AG09319 (cell line): ENCODE measurements around the gene OTOF.

ENCODE experiments used
- DNase-seq: peaks from one replicate; pipeline ENCODE4 v3.0.0-alpha.2; 2010; ENCODE audit warnings: low read depth; ENCODE audit errors: extremely low read depth
- TF ChIP-seq, protein P1 (sequence below): IDR thresholded peaks from 2 replicates; pipeline ENCODE4 v1.5.1; 2011; ENCODE audit warnings: low read depth, mild to moderate bottlenecking, inconsistent platforms, low read length, moderate library complexity

The OTOF gene

DNA sequence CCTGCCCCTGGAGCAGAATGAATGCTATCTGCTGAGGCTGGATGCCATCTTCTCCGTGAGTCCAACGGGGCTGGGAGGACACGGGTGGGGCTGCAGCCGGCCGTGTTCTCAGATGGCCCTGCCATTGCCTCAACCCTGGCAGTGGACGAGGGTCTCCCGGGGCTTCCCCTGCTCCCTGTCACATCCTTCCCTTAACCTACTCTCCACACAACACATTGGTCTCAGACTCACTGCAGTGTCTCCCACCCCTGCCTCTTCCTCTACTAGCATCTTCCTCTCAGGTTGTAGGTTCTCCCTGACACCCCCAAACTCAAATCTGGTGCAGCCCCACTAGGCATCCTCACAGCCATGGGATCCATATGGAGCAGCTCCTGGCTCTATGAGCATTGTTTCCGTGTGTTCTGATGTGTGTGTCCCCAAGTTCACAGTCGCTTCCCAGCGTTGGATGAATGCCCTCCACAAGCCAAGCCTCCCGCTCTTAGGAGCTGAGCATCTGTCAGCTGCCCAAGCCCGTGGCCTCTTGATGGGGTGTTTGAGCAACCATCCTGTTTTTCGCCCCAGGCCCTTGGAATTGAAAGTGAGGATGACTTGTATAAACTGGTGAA lies 27.8 kb downstream of the OTOF start:
- TF ChIP-seq, protein P1, sequence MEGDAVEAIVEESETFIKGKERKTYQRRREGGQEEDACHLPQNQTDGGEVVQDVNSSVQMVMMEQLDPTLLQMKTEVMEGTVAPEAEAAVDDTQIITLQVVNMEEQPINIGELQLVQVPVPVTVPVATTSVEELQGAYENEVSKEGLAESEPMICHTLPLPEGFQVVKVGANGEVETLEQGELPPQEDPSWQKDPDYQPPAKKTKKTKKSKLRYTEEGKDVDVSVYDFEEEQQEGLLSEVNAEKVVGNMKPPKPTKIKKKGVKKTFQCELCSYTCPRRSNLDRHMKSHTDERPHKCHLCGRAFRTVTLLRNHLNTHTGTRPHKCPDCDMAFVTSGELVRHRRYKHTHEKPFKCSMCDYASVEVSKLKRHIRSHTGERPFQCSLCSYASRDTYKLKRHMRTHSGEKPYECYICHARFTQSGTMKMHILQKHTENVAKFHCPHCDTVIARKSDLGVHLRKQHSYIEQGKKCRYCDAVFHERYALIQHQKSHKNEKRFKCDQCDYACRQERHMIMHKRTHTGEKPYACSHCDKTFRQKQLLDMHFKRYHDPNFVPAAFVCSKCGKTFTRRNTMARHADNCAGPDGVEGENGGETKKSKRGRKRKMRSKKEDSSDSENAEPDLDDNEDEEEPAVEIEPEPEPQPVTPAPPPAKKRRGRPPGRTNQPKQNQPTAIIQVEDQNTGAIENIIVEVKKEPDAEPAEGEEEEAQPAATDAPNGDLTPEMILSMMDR: no peak
- no peak for DNase-seq

DNA sequence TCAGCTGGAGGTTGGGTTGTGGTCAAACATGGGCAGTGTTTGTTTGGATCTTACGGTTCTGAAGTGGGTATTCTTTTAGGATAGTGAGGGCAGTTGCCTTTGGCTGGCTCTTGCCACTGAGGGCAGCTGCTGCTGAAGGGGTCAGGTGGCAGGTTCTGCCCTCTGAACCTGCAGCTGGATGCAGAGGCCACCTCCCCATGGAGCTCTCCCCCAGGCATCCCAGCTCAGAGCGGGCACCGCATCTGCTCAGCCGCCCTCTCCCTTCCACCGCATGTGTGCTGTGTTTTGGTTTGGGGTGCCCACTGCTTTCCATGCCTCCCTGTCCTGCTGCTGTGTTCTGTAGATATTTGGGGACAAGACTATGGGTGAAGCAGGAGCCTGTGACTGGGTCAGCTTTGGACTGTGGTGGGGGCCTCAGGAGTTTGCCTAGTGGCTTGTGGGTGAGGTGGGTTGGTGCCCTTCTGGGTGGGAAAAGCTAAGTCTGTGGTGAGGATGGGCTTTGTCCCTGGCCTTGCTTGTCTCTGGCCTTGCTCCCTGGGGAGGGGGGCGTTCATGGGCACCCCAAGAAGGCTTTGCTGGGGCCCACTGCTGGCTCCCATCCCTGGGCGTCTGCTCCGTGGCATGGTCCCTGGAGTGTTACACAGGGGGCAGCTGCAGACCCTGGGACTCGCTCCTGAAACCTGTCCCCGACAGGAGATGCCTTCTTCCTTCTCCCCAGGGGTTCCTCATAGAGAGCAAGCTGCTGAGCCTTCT lies 28.5 kb downstream of the OTOF start:
- TF ChIP-seq, protein P1: no peak

DNA sequence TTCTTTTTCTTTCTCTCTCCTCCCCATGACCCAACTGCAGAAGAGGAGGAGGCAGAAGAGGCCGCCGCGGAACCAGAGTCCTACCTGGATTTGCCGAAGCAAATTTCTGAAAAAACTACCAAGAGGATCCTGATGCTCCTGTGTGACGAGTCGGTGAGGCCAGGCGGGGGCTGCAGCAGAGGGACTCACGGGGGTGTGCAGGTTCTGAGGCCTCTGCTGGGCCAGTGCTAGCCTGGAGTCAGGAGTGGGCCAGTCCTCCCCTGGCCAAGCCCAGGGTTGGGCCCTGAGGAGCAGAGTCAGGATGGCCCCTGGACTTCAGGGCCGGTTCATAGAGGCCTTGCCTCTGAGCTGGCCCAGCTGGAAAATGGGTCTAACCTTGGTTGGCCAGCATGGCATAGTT lies 29.3 kb downstream of the OTOF start:
- DNase-seq: no peak
- TF ChIP-seq, protein P1: no peak

More for the DNA sequence above, 28.5 kb downstream of the OTOF start:
- DNase-seq: no peak

DNA sequence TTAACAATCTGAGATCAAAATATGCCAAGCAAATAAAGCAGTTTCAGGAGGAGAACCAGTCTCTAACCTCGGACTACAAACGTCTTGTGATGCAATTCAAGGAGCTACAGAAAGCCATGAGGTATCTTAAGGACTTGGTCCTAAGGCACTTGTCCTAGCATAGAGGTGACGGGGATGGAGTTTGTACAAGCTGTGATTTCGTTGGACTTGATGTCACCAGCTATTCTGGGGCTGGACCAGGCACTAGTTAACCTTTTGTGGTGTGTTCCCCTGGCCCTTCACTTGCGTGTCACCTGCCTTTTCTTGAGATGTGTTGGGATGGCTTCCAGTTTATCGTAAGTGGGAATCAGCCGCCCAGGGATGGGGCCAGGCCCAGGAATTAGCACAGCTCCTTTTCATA lies 33.7 kb downstream of the OTOF start:
- TF ChIP-seq, protein P1: no peak
- no peak for DNase-seq

DNA sequence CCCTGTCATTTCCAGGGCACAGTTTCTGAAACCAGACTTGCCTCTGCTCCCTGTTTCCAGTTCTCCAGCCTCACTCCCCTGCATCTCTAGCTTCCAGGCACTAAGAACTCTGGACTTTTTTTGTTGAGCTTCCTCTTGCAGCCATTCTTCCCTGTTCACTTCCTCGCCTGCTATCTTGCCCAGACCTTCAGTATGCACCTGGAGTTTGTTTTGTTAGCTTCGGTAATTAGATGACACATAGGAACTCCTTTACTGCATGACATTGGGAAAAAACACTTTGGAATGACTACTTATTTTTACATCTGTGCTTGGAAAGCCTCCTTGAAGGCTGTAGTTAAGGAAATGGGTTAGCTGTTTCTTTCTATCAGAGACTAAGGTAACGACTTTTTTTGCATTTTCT lies 35.2 kb downstream of the OTOF start:
- TF ChIP-seq, protein P1: no peak
- no peak for DNase-seq

DNA sequence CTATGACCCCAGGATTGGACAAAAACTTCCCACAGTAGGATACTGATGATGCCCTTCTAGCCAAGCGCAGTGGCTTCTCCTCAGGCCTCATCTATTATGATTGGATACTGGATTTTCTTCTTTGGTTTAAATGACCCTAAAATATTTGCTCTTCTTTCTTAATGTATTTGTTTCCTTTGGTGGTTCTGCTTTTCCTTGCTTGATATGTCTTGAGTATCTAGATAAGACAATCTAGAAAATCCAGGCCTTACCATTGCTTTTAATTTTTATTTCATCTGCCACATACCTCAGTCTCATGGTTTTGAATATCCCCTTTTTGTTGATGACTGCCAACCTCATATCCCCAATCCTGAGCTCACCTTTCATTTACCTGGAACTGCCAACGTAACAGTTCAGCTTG lies 35.6 kb downstream of the OTOF start:
- TF ChIP-seq, protein P1: no peak

DNA sequence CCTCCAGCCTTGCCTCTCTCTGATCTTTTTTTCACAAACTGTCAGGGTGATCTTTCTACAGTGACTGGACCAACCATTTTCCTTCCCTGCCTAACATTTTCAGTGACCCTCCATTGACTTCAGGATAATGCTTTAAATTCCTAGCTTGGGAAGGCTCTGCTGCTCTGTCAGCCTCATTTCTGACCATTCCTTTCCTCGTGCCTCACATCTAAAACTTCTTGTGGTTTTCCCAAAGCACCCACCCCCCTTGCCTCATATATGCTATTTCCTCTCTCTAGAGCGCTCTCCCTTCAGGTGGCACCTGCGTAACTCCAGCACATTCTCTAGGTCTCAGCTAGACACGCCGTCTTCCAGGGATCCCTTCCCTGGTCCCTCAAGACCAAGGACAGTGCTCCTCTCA lies 39.0 kb downstream of the OTOF start:
- TF ChIP-seq, protein P1: no peak
- no peak for DNase-seq

More for the DNA sequence above, 35.6 kb downstream of the OTOF start:
- no peak for DNase-seq
